HG03097 (cell line): ENCODE data around the gene ZNF487.
"Not testable (repeated sequence)": the region's sequence is repeated elsewhere in the genome, so short reads cannot be mapped to it uniquely, and the experiment has no call there.

Experiments used
- ATAC-seq: cut with Tn5 transposase; IDR thresholded peaks from one replicate; pipeline ENCODE4 v1.9.1; 2021; ENCODE audit not compliant: unreplicated experiment, low FRiP score

ZNF487 gene

GRCh38 chr10:43403911-43404703, 32.8 kb upstream of the ZNF487 start:
- ATAC-seq, result no peak

DNA sequence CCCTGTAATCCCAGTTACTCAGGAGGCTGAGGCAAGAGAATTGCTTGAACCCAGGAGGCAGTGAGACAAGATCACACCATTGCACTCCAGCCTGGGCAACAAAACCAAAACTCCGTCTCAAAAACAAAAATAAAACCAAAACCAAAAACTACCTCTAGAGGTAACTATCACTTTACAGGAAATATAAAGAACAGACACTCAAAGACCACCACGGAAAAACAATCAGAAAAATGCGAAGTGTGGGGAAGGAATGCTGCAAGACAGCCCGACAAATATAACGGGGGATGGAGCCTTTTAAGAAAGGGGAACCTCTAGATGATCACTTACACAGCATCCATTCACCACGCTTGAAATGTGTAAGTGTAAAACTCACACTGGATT, 32.2 kb upstream of the ZNF487 start:
- no peak for ATAC-seq

DNA sequence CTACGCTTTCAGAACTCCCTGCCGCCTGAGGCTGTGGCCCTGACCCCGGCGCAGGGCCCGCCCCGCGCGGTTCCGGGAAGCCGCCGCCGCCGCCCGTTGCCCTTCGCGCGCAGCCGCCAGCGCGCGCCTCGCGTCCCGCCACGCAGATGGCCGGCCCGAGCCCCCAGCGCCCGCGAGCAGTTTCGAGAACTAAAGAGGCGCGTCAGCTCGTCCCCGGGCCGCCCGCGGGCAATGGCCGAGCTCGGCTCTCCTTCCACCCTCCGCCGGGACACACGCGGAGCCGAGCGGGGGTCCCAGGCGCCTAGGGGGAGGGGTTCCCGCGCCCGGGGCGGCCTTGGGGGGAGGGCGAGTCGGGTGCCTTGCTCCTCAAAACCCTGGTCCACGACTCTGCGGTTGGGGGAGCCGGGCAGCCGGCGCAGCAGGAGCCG, 29.7 kb upstream of the ZNF487 start:
- ATAC-seq, result peak; percentile 21

- ATAC-seq, result peak; percentile 39
Observed at GRCh38 chr10:43407576-43408330, 29.2 kb upstream of the ZNF487 start.

GRCh38 chr10:43408331-43408709, 28.6 kb upstream of the ZNF487 start:
- ATAC-seq, result no peak

DNA sequence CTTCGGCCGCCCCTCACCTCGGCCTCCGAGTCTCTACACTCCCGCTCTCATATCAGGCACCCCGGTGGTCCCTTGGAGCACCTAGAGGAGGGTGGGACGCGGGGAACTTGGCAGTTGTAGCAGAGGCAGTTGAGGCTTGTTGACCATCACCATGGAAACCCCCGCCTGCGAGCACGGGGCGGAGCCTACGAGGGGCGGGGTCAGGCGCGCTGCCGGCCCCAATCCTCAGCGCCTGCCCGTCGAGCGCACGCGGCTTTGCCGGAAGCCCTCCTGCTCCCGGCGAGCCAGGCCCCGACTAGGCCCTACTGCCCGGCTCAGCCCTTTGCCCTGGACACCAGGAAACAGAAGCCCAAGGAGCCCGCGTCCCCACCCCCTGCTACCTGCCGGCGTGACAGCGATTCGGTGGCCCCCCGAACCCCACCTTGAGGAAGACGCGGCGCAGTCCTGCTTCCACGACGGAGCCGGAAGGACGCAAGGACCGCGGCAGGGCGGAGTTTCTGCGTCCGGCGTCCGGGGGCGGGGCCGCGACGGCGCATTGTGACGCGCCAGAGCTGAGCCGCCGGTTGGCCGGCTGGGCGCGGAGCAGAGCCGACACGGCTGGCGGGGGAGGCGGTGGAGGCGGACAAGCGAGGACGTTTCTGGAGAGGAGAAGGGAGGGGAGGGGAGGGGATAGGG, 28.1 kb upstream of the ZNF487 start, which contains the start of gene HNRNPF:
TSS of gene HNRNPF (minus strand) at position 477 of the 675 bp plus-strand sequence. CDS start 21,302 bp downstream, outside the sequence.
- ATAC-seq, result peak; percentile 59

GRCh38 chr10:43409385-43410109, 27.4 kb upstream of the ZNF487 start:
- ATAC-seq, result no peak

GRCh38 chr10:43410345-43410744, 26.6 kb upstream of the ZNF487 start:
- no peak for ATAC-seq

- ATAC-seq, result no peak
Observed at GRCh38 chr10:43411536-43411935, 25.4 kb upstream of the ZNF487 start.

DNA sequence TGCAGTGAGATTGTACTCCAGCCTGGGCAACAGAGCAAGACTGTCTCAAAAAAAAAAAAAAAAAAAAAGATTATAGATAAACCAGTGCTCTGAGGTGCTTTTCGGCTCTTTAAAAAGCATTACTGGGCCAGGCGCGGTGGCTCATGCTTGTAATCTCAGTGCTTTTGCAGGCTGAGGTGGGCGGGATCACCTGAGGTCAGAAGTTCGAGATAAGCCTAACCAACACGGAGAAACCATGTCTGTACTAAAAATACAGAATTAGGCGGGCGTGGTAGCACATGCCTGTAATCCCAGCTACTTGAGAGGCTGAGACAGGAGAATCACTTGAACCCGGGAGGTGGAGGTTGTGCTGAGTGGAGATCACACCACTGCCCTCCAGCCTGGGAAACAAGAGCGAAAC, 21.4 kb upstream of the ZNF487 start:
- no peak for ATAC-seq

DNA sequence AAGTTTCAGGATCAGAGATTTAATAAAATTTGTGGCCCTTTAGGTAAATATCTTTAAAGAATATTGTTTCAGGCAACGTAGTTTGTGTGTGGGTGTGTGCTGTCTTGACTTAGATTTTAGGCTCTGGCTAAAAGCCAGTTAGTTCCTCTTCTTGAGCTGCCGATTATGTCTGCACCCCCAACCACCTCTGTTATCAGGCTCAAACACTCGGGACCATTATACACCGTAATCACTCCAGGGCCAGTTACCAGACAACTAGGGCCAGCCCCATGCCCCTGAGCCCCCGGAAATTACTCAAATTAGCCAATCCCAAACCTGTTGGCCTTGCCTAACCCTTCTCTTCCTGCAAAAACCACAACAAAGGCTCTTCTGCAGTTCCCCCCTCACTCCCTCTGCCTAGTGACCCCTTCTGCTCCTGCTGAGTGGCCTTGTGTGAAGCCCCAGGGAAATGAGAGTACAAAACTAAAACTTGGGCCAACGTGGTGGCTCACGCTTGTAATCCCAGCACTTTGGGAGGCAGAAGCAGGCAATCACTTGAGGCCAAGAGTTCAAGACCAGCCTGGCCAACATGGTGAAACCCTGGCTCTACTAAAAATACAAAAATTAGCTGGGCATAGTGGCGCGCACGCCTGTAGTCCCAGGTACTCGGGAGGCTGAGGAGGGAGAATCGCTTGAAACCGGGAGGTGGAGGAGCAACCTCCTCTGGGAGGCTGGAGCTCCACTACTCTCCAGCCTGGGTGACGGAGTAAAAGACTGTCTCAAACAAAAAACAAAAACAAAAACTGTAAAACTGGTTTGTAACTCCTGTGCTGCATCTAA, 18.8 kb upstream of the ZNF487 start:
- no peak for ATAC-seq

- ATAC-seq, result no peak
Observed at GRCh38 chr10:43419997-43420368, 16.9 kb upstream of the ZNF487 start.

- peak; percentile 81 for ATAC-seq
Observed at GRCh38 chr10:43420369-43421200, 16.3 kb upstream of the ZNF487 start.

DNA sequence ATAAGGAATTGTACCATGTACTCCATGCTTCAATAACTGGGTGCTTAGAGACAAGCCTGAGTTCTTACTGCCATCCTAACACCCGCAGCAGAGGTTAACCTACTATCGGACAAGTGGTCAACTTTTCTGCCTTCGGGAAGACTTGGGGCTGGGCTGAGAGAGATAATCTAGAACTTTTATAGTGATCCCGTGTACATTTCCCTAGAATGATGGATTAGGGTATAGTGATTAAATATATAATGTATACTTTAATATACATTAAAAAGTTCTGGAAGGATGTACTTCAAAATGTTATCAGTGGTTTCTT, 15.8 kb upstream of the ZNF487 start:
- no peak for ATAC-seq

- no peak for ATAC-seq
Observed at GRCh38 chr10:43421519-43421918, 15.4 kb upstream of the ZNF487 start.

DNA sequence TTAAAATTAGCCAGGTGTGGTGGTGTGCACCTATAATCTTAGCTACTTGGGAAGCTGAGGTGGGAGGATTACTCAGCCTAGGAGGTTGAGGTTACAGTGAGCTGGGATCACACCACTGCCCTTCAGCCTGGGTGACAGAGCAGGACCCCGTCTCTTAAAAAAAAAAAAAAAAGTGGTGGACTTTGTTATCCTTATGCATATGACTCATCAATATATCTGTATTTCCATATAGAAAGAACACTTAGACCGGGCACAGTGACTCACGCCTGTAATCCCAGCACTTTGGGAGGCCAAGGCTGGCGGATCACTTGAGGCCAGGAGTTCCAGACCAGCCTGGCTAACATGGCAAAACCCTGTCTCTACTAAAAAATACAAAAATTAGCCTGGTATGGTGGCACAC, 15.0 kb upstream of the ZNF487 start:
- not testable (repeated sequence) for ATAC-seq

DNA sequence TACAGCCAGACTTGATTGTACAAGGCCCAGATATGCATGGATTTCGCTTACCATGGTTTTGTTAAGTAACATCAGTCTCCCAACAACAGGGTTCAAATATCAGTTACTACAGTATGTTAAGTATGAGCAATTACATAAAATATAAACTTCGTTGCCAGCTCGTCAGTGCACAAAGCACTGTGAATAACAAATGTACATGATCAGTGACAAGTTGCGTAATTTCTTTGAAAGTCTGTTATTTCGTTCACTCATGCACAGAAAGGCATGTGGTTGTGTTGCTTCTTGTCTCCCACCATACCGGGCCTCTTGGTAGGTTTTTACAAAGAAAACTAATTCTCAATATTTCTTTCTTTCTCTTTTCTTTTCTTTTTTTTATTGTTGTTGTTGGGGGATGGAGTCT, 12.5 kb upstream of the ZNF487 start:
- no peak for ATAC-seq

GRCh38 chr10:43426476-43426875, 10.4 kb upstream of the ZNF487 start:
- ATAC-seq, result not testable (repeated sequence)

GRCh38 chr10:43427166-43427825, 9.6 kb upstream of the ZNF487 start:
- ATAC-seq, result peak; percentile 58
